SU-DHL-6 (cell line): ENCODE data around the gene PDZRN3.

Experiments used
- H2AFZ ChIP-seq: fragments of 200-600 bp; sonication (generic); 2 replicates; pipeline ENCODE4 v1.6.1; 2014; ENCODE audit warnings: low read depth, mild to moderate bottlenecking, moderate library complexity, mixed read lengths, antibody characterized with exemption, low read length; ENCODE audit not compliant: severe bottlenecking
- H3F3A ChIP-seq: fragments of 200-600 bp; shearing (Covaris generic); 2 replicates; pipeline ENCODE4 v1.6.0; 2016; ENCODE audit warnings: antibody characterized with exemption, mild to moderate bottlenecking; ENCODE audit not compliant: insufficient read depth
- H3K27ac ChIP-seq: fragments of 200-600 bp; sonication (generic); 2 replicates; pipeline ENCODE4 v1.5.1; 2016; ENCODE audit warnings: low read depth, mild to moderate bottlenecking, low read length, moderate library complexity, mixed read lengths
- H3K27me3 ChIP-seq: fragments of 200-600 bp; sonication (generic), shearing (Covaris generic); 2 replicates; pipeline ENCODE4 v1.6.0; 2014; ENCODE audit warnings: mild to moderate bottlenecking, low read length
- H3K36me3 ChIP-seq: fragments of 200-600 bp; sonication (generic); 2 replicates; pipeline ENCODE4 v1.6.1; 2014; ENCODE audit warnings: mild to moderate bottlenecking, low read length, mixed read lengths
- H3K4me2 ChIP-seq: fragments of 300-600, 200-600 bp; shearing (Covaris generic), sonication (generic); 2 replicates; pipeline ENCODE4 v1.6.0; 2014; ENCODE audit warnings: low read length, low read depth, mild to moderate bottlenecking; ENCODE audit not compliant: poor library complexity, severe bottlenecking
- H3K4me3 ChIP-seq: fragments of 200-600 bp; sonication (generic); 2 replicates; pipeline ENCODE4 v1.5.1; 2014; ENCODE audit warnings: antibody characterized with exemption, low read length, mild to moderate bottlenecking, mixed read lengths; ENCODE audit not compliant: insufficient read depth, poor library complexity, severe bottlenecking
- H3K79me2 ChIP-seq: fragments of 200-600 bp; sonication (generic); 2 replicates; pipeline ENCODE4 v1.6.1; 2014; ENCODE audit warnings: mild to moderate bottlenecking, low read length, moderate library complexity; ENCODE audit not compliant: insufficient read depth
- H3K9ac ChIP-seq: fragments of 200-600 bp; sonication (generic); 2 replicates; pipeline ENCODE4 v1.7.0; 2014; ENCODE audit warnings: mild to moderate bottlenecking, low read length
- H3K9me2 ChIP-seq: fragments of 200-600 bp; sonication (generic); replicated peaks from 2 replicates; pipeline ENCODE4 v1.6.1; 2014; ENCODE audit warnings: low read length; ENCODE audit not compliant: insufficient read depth
- H3K9me3 ChIP-seq: fragments of 200-600 bp; sonication (generic); 2 replicates; pipeline ENCODE4 v1.6.1; 2014; ENCODE audit warnings: low read length, mixed read lengths; ENCODE audit not compliant: insufficient read depth
- H4K20me1 ChIP-seq: fragments of 200-600 bp; sonication (generic); 2 replicates; pipeline ENCODE4 v1.6.1; 2014; ENCODE audit warnings: low read depth, mild to moderate bottlenecking, antibody characterized with exemption, low read length, moderate library complexity, mixed read lengths
- EZH2phosphoT487 ChIP-seq: fragments of 200-600 bp; sonication (generic), shearing (Covaris generic); conservative IDR thresholded peaks from 2 replicates; pipeline ENCODE4 v1.6.1; 2018; ENCODE audit warnings: mild to moderate bottlenecking, antibody characterized with exemption, low read length, moderate library complexity, mixed read lengths
- TF ChIP-seq, protein P1 (sequence below): fragments of 200-600 bp; sonication (generic); IDR thresholded peaks from one replicate; pipeline ENCODE4 v1.5.1; 2017; ENCODE audit warnings: antibody characterized with exemption, mild to moderate bottlenecking, low read length, moderate library complexity; ENCODE audit not compliant: insufficient read depth, poor library complexity, severe bottlenecking

Gene PDZRN3

DNA sequence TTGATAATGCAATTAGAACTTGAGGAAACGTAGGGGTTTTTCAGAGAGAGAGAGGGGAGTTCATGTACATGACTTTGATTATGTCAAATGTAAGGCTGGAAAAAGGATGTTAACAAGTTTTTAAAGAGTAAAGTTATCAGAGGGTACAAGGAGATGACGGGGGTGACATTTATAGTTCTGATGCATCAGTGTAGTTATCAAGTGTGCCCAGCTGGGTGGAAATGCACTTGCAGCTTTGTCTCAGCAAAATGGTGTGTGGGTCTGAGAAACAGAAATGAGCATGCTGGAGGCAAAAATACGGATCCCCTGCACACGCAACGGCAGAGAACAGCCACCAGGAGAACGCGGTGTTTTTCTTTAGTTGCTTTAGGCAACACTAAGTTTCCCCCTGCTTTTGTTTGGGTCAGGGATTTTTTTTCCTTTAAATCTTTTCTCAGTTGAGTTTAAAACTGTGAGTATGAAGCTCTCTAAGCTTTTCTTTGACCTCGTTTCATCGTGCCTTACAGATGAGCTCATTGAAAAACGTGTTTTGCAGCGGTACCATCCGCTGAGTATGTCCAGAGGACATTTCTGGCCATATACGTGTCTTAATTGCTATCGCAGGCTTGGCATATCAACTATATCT lies 205.4 kb downstream of the PDZRN3 start:
- H2AFZ ChIP-seq = no peak overlapping the region
- H3K27me3 ChIP-seq = no peaks in the 10 kb centered on the region
- no peaks in the 10 kb centered on the region; the same call in 1 of the 2 replicates for H3K79me2 ChIP-seq
- no peak overlapping the region for H3K27ac ChIP-seq
- H4K20me1 ChIP-seq = no peaks in the 10 kb centered on the region
- peaks cover 6% of the 10 kb centered on the region; the same call in 1 of the 2 replicates for H3K36me3 ChIP-seq
- H3K9me3 ChIP-seq = no peaks in the 10 kb centered on the region
- H3K4me3 ChIP-seq = no peak overlapping the region
- H3F3A ChIP-seq = no peaks in the 10 kb centered on the region
- H3K9me2 ChIP-seq = no peaks in the 10 kb centered on the region
- H3K9ac ChIP-seq = no peak overlapping the region
- TF ChIP-seq, protein P1, sequence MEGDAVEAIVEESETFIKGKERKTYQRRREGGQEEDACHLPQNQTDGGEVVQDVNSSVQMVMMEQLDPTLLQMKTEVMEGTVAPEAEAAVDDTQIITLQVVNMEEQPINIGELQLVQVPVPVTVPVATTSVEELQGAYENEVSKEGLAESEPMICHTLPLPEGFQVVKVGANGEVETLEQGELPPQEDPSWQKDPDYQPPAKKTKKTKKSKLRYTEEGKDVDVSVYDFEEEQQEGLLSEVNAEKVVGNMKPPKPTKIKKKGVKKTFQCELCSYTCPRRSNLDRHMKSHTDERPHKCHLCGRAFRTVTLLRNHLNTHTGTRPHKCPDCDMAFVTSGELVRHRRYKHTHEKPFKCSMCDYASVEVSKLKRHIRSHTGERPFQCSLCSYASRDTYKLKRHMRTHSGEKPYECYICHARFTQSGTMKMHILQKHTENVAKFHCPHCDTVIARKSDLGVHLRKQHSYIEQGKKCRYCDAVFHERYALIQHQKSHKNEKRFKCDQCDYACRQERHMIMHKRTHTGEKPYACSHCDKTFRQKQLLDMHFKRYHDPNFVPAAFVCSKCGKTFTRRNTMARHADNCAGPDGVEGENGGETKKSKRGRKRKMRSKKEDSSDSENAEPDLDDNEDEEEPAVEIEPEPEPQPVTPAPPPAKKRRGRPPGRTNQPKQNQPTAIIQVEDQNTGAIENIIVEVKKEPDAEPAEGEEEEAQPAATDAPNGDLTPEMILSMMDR = no peak
- no peak for TF ChIP-seq EZH2phosphoT487
- no peak overlapping the region for H3K4me2 ChIP-seq

DNA sequence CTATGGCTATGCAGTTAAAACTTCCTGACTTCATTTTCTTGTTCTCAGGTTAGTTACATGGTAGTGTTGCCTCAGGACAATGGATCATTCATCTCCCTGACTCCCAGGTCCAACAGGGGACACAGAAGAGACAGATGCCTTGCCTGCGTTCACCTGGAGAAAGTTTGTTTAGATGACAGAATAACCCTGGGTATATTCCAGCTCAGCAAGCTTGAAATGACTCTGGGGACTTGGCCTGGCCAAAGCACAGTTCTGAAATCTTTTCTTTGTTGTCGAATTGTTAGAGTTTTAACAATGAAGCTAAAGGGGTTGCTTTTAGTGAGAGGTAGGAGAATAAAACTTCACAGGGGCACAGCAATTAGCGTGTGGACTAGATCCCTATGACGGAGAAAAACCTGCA lies 206.1 kb downstream of the PDZRN3 start:
- Histone ChIP-seq H3K4me3 (no peak overlapping the region), H2AFZ (no peak overlapping the region), H3K9me2 (no peaks in the 10 kb centered on the region), H3K36me3 (peaks cover 4% of the 10 kb centered on the region; the same call in 1 of the 2 replicates), H3K27me3 (no peaks in the 10 kb centered on the region), H3K79me2 (no peaks in the 10 kb centered on the region; the same call in 1 of the 2 replicates), H4K20me1 (no peaks in the 10 kb centered on the region), H3K27ac (no peak overlapping the region), H3K9ac (no peak overlapping the region), H3K4me2 (no peak overlapping the region), H3F3A (no peaks in the 10 kb centered on the region), H3K9me3 (no peaks in the 10 kb centered on the region)
- no peak for TF ChIP-seq EZH2phosphoT487
- TF ChIP-seq, protein P1 = no peak

DNA sequence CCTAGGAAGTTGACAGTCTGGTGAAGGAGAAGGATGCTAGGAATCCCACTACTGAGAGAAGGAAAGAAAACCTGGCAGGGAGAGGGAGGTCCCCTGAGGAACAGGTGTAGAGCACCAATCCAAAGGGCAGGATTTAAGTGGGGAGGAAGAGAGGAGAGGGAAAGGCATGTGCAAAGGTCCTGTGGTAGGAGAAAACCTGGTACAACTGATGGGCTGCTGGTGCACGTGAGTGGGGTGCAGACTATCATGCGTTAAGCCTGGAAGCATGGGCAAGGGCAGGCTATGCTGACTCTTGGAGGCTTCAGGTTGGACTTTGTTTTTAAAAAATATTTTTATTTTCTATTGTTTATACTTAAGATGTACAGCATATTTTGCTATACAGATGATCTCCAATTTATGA lies 209.6 kb downstream of the PDZRN3 start:
- Histone ChIP-seq H3F3A (no peaks in the 10 kb centered on the region), H3K9ac (no peak overlapping the region), H3K4me3 (no peak overlapping the region), H3K27me3 (no peaks in the 10 kb centered on the region), H3K9me3 (no peaks in the 10 kb centered on the region), H4K20me1 (no peaks in the 10 kb centered on the region), H3K27ac (no peak overlapping the region), H3K4me2 (no peak overlapping the region), H2AFZ (no peak overlapping the region), H3K36me3 (no peaks in the 10 kb centered on the region), H3K79me2 (no peaks in the 10 kb centered on the region), H3K9me2 (no peaks in the 10 kb centered on the region)
- TF ChIP-seq, protein P1 = no peak
- no peak for TF ChIP-seq EZH2phosphoT487
